Loucy (cell line): Measurements from ENCODE around the gene APEX1.
A peak's percentile ranks its signal among the peaks of the same experiment; 100 is the strongest.
"Not testable (repeated sequence)": the region's sequence is repeated elsewhere in the genome, so short reads cannot be mapped to it uniquely, and the experiment has no call there.

Source experiments
- H2AFZ ChIP-seq: fragments of 200-600 bp; sonication (generic); 2 replicates; pipeline ENCODE4 v1.6.0; 2016; ENCODE audit warnings: antibody characterized with exemption, mild to moderate bottlenecking, low read length, moderate library complexity
- H3F3A ChIP-seq: fragments of 200-600 bp; 2 replicates; pipeline ENCODE4 v1.6.0; 2016; ENCODE audit warnings: antibody characterized with exemption, low read depth, mild to moderate bottlenecking
- H3K27me3 ChIP-seq: fragments of 200-600 bp; sonication (generic); 2 replicates; pipeline ENCODE4 v1.6.1; 2014; ENCODE audit warnings: low read length, mild to moderate bottlenecking; ENCODE audit not compliant: insufficient read depth, poor library complexity, severe bottlenecking
- H3K36me3 ChIP-seq: fragments of 200-600 bp; sonication (generic); 2 replicates; pipeline ENCODE4 v1.6.1; 2016; ENCODE audit warnings: low read length; ENCODE audit not compliant: insufficient read depth
- H3K4me1 ChIP-seq: fragments of 200-600 bp; sonication (generic); 2 replicates; pipeline ENCODE4 v1.5.1; 2014; ENCODE audit warnings: low read length, mild to moderate bottlenecking; ENCODE audit not compliant: insufficient read depth, poor library complexity, severe bottlenecking
- H3K4me2 ChIP-seq: fragments of 200-600 bp; sonication (generic); 2 replicates; pipeline ENCODE4 v1.6.0; 2014; ENCODE audit warnings: antibody characterized with exemption, low read length, low read depth, mild to moderate bottlenecking; ENCODE audit not compliant: poor library complexity, severe bottlenecking
- H3K4me3 ChIP-seq: fragments of 200-600 bp; sonication (generic); 2 replicates; pipeline ENCODE4 v1.5.1; 2014; ENCODE audit warnings: low read length, mild to moderate bottlenecking, mixed read lengths; ENCODE audit not compliant: poor library complexity, severe bottlenecking
- H3K79me2 ChIP-seq: fragments of 200-600 bp; sonication (generic); 2 replicates; pipeline ENCODE4 v1.6.1; 2014; ENCODE audit warnings: low read length; ENCODE audit not compliant: insufficient read depth
- H3K9ac ChIP-seq: fragments of 200-600 bp; sonication (generic); 2 replicates; pipeline ENCODE4 v1.6.0; 2014; ENCODE audit warnings: mild to moderate bottlenecking, low read depth, low read length, moderate library complexity; ENCODE audit not compliant: poor library complexity, severe bottlenecking
- H3K9me2 ChIP-seq: fragments of 200-600 bp; sonication (generic); replicated peaks from 2 replicates; pipeline ENCODE4 v1.6.1; 2016; ENCODE audit warnings: low read depth, low read length, mixed read lengths
- H3K9me3 ChIP-seq: fragments of 200-600 bp; sonication (generic); 2 replicates; pipeline ENCODE4 v1.6.1; 2014; ENCODE audit warnings: mild to moderate bottlenecking, antibody characterized with exemption, low read length, low read depth; ENCODE audit not compliant: insufficient read depth
- H4K20me1 ChIP-seq: fragments of 200-600 bp; sonication (generic); 2 replicates; pipeline ENCODE4 v1.6.0; 2014; ENCODE audit warnings: antibody characterized with exemption, low read length, mild to moderate bottlenecking; ENCODE audit not compliant: insufficient read depth, poor library complexity, severe bottlenecking
- CTCF ChIP-seq: fragments of 200-600 bp; sonication (generic); conservative IDR thresholded peaks from 2 replicates; pipeline ENCODE4 v1.5.1; 2014; ENCODE audit warnings: mild to moderate bottlenecking, antibody characterized with exemption, low read length
- EZH2phosphoT487 ChIP-seq: fragments of 200-600 bp; IDR thresholded peaks from 2 replicates; pipeline ENCODE4 v1.6.1; 2018; ENCODE audit warnings: antibody characterized with exemption, mild to moderate bottlenecking, moderate library complexity, borderline replicate concordance

APEX1 gene

GRCh38 chr14:20501346-20501745 lies 46.3 kb downstream of the APEX1 start:
- Histone ChIP-seq H3K9ac (no peak overlapping the region), H3K36me3 (no peaks in the 10 kb centered on the region), H3F3A (peaks cover 13% of the 10 kb centered on the region; the same call in 1 of the 2 replicates), H3K27me3 (no peaks in the 10 kb centered on the region), H3K9me2 (no peaks in the 10 kb centered on the region), H3K4me1 (peaks cover 25% of the 10 kb centered on the region), H2AFZ (no peak overlapping the region), H3K4me2 (no peak overlapping the region), H3K9me3 (no peaks in the 10 kb centered on the region), H3K79me2 (no peaks in the 10 kb centered on the region), H3K4me3 (no peak overlapping the region), H4K20me1 (no peaks in the 10 kb centered on the region)
- TF ChIP-seq EZH2phosphoT487 (no peak), CTCF (no peak)

GRCh38 chr14:20503898-20504297 lies 48.9 kb downstream of the APEX1 start:
- Histone ChIP-seq H3K4me3 (no peak overlapping the region), H3K9me3 (no peaks in the 10 kb centered on the region), H3K4me2 (no peak overlapping the region), H3K9me2 (no peaks in the 10 kb centered on the region), H3K4me1 (peaks cover 15% of the 10 kb centered on the region), H4K20me1 (no peaks in the 10 kb centered on the region), H3K9ac (no peak overlapping the region), H3K79me2 (no peaks in the 10 kb centered on the region), H3F3A (peaks cover 8% of the 10 kb centered on the region; the same call in 1 of the 2 replicates), H3K27me3 (no peaks in the 10 kb centered on the region), H2AFZ (peak overlapping the region; percentile 75; the same call in 1 of the 2 replicates), H3K36me3 (no peaks in the 10 kb centered on the region)
- TF ChIP-seq CTCF (no peak), EZH2phosphoT487 (no peak)

- not testable (repeated sequence) for H3K4me3 ChIP-seq, H3K36me3 ChIP-seq, H3K4me2 ChIP-seq, H3K27me3 ChIP-seq, H4K20me1 ChIP-seq, H3K9me3 ChIP-seq, H3K4me1 ChIP-seq, H3K79me2 ChIP-seq, H2AFZ ChIP-seq, H3K9ac ChIP-seq, H3K9me2 ChIP-seq, H3F3A ChIP-seq
Observed at GRCh38 chr14:20506276-20506675, 51.2 kb downstream of the APEX1 start.

- not testable (repeated sequence) for H3F3A ChIP-seq
Observed at GRCh38 chr14:20506752-20507151, 51.7 kb downstream of the APEX1 start.

More at GRCh38 chr14:20506752-20507151, 51.7 kb downstream of the APEX1 start:
- H3K4me1 ChIP-seq, H3K79me2 ChIP-seq, H3K9ac ChIP-seq, H3K27me3 ChIP-seq, H3K9me2 ChIP-seq, H3K4me2 ChIP-seq, H2AFZ ChIP-seq, H3K9me3 ChIP-seq, H3K36me3 ChIP-seq, H4K20me1 ChIP-seq, H3K4me3 ChIP-seq: not testable (repeated sequence)
